GM21717 (cell line): ENCODE measurements around the gene C12orf50.
"Not testable (repeated sequence)": the region's sequence is repeated elsewhere in the genome, so short reads cannot be mapped to it uniquely, and the experiment has no call there.

Experiments
- ATAC-seq: cut with Tn5 transposase; IDR thresholded peaks from one replicate; pipeline ENCODE4 v1.9.1; 2021; ENCODE audit warnings: mild to moderate bottlenecking, moderate library complexity; ENCODE audit not compliant: unreplicated experiment

Gene C12orf50

DNA sequence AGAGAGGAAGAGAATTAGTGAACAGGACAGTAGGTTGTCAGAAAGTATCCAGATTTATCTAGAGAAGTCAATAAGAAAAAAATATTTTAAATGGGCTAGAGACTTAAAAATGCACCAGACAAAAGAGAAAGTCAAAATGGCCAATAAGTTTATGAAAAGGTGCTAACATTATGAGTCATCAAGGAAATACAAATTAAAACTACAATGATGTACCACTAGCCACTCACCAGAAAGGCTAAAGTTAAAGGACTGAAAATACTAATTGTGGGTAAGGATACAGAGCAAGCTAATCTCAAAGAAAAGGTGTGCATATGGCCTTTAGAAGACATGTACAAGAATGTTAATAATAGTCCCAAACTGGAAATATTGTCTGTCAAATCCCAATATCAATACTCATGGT is 37.7 kb downstream of the C12orf50 start:
- ATAC-seq = no peak

DNA sequence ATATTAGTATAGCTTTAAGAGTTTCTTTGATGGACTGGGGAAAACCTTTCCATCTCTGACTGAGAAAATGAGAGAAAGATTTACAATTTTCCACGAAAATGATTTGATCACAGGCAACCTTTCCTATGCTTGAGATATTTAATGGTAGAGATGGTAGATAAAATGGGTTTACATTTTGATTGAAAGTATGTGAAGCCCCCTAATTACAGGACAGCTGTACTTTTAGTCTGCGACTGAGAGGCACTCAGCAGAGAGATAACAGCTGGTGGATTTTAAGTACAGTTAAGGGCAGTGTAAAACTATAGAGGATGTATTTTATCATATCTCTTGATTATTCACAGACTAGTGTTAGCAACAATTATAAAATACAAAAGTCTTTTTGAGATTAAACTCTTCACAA is 40.7 kb downstream of the C12orf50 start:
- ATAC-seq = no peak

DNA sequence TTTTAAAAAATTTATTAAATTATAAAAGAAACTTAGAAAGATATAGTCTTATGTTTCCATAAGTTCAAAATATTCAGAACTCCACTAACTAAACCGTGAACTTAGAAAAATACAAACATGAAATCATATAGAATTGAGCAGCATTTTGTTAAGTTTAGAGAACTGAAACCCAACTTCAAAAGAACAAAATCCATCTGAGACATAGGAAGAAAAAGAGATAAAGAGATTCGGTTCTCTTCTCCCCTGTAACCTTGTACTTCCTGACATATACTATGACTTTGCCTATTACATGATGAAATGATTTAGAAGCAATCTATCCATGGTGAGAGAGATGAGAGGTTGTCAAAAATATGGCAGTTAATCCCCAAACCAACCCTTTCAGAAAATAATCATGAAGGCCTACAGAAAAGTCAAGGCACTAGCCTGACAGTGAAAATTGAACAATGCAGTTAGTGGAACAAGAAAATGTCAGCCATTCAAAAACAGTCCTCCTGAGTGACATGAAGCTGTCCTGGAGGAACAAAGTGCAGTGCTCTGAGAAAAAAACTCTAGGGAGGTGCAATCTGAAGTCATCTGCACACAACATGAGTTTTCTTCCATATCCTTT is 44.0 kb downstream of the C12orf50 start:
- no peak for ATAC-seq

DNA sequence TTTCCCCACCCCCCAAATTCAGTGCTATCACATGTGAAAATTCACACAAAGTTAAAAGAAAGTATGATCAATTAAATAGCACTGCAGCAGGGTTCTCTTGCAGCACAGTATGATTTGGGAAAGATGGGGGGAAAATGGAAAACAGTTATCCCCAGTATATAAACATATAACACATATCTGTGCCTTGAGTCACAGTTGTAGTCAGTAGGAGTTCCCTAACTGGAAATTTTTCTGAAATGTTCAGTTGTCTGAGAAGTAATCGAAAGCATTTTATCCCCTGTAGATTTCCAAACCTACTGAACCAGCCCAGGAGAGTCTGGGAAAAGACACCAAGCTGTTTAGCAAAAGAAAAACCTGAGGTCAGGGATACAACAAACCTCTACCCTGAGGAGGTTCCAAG is 47.0 kb downstream of the C12orf50 start:
- ATAC-seq = no peak

DNA sequence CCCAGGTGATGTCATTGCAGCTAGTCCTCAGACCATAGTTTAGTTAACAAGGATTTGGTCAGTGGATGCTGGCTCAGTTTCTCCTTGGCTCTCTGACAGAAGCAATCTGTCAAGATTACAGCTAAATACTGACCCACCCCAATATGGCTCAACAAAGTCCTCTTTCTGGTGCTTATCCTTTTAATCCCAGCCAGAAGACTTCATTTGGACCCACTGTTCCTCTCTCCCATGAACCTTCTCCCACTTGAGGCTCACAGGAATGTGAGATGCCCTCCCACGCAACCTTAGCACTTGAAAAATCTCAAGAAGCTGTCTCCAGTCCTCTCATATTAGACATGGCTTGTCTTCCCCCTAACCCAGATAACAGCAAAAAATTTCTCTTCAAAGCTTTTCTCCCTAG is 47.7 kb downstream of the C12orf50 start:
- no peak for ATAC-seq

DNA sequence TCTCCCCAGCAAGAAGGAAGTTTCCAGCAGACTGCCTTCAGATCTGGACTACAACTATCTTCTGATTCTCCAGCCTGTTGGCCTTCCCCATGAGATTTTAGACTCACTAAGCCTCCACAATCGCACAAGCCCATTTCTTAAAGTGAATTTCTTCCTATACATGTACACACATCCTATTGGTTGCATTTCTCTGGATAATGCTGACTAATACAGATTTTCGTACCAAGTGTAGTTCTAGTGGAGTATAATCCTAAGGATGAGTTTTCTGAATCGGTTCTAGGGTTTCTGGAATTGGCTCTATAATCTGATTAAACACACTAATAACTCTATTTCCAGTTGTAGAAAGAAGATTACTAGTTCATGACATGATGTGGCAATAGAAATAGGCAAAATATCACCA is 53.3 kb downstream of the C12orf50 start:
- ATAC-seq = no peak

DNA sequence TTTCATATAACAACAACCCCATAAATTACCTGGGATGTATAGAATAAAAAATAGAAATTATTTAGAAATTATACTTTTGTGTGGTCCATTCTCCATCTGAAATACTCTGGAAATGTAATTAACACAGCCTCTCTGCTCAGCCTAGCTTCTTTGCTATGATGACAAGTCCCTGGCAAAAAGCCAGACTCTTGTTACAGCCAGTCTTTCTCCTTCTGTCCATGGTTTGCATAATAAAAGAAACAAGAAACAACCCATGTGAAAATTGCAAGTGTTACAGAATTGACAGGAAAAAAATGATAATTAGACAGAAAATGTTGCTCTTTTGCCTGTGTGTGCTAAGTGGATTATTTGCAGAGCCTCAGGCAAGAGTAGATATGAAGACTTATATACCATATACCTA is 61.3 kb downstream of the C12orf50 start:
- no peak for ATAC-seq

DNA sequence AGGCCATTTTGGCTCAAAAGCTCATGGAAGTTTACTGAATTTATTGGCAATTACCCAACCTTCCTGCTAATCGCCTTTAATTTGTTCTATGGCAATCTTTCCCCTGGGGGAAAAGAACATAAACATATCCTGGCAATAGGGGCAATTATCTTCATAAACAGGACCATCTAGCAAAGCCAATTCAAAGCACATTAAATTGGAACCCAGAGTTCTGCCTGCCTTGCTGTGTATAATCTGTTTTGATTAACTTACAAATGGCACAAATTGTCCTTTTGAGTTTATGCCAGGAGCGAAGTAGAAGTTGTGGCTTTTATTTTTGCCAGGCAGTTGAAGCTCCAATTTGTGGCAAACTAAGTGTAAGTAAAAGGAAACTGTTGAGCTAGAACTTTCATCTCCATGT is 68.6 kb downstream of the C12orf50 start:
- no peak for ATAC-seq

DNA sequence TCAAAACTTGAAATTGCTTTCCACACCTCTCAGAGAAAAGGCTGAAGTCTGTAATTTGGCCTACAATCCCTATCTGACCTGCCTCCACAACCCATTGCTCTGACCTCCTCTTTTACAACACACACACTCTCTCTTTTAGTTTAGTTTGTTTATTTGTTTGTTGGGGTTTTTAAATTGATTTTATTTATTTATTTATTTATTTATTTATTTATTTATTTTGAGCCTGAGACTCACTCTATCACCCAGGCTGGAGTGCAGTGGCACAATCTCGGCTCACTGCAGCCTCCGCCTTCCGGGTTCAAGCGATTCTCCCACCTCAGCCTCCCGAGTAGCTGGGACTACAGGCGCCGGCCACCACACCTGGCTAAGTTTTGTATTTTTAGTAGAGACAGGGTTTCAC is 75.2 kb downstream of the C12orf50 start:
- ATAC-seq = not testable (repeated sequence)

DNA sequence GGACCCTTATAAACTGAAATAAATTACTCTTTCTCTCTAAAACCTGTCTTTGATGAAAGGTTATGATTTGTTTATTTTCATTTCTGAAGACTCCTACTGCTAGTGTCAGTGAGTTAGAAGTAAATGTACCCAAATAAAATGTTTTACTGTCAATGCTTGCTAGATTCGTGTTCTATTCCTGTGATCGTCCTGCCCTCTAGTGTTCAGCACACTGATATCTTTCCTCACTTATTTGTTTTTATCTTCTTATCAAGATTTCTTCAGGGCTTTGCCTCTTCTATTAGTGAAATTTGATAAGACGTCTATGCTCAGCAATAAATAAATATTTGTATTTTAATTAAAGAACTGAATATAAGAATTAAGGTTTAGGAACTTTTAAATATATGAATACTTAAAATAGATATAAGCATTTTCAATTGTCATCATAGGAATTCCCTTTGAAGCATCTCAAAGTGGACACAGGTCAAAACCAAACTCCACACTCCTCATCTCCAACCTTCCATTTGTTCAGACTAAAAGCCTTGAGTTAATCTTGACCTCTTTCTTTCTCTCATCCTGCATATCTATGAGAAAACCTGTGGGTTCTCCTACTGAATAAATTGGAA is 75.8 kb downstream of the C12orf50 start:
- no peak for ATAC-seq

DNA sequence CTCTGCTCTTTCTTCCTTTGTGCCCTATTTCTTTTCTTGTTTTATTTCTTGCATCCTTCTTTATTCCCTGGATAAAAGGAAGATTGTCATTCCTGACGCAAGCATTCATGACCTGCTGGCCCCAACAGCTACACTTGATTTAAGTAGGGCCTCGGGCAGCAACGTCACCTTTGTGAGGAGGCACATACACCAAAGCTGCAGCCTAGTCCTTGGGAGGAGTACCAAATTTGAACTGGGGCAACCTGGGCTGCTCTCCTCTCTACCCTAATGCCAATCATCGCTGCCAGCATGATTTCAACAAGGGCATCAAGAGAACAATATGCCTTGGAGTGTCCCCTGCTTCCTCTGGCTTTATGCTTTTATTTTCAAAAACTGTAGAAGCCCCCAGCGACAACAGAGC is 76.4 kb downstream of the C12orf50 start:
- no peak for ATAC-seq

DNA sequence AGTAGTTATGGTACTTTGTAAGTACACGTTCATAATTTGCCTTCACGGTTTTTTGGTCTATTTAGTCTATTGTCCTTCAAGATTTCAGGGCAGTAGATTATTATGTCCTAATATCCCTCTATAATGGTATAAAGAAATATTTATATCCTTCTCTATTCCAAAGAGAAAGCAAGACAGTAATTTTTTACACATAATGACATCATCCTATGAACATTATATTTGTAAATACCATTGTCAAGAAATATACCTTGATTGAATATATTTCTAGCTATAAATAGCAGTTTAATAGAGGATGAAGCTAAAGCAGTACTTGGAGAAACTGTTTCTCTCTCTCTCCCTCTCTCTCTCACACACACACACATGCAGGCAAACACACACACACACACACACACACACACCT is 77.0 kb downstream of the C12orf50 start:
- no peak for ATAC-seq

DNA sequence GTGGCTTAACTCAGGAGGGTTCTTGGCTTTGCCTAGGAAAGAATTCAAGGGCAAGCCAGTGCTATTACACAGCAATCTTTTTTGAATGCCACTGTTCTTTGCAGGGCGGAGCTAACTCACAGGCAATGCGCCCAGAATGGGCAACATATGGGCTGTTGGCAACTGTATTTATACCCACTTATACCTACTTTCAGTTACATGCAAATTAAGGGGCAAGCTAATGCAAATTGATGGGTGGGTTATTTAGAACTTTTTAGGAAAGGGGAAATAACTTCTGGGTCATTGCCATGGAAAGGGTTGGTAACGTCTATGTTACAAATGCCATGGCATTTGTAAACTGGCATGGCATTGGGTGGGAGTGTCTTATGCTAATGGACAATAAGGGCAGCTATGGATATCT is 85.4 kb downstream of the C12orf50 start:
- no peak for ATAC-seq

DNA sequence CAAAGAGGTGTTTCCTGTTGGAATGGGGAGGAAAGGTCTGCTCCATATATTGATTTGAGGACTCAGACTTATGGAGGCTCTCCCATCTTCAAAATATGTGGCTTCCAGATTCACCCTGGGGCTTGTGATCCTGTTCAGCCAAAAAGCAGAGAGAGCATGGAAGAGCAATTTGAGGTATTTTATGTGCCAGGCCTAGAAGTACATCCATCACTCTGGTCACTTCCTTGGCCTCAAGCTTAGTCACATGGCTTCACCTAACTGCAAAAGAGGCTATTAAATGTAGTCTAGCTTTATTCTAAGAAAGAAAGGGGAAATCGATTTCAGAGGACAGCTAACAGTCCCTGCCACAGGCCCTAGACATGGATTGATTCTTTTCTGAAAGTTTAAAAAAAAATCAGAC is 86.2 kb downstream of the C12orf50 start:
- no peak for ATAC-seq

DNA sequence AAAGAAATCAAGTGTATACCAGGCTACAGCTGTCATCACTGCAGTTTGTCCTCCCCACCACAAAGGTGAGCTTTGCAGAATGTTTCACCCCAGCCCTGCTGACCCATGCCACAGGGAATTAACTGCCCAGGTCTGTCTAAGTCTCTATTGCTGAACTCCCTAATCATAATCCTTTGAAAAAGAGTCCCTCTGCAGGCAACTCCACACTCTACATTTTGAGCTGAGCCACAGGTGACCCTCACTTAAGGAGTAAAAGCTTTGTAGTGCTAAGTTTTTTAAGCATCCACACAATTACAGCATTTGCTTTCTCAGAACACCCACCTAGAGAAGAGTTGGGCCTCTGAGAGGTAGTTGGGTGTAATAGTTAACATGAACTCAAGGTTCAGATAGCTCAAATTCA is 90.0 kb downstream of the C12orf50 start:
- ATAC-seq = no peak

DNA sequence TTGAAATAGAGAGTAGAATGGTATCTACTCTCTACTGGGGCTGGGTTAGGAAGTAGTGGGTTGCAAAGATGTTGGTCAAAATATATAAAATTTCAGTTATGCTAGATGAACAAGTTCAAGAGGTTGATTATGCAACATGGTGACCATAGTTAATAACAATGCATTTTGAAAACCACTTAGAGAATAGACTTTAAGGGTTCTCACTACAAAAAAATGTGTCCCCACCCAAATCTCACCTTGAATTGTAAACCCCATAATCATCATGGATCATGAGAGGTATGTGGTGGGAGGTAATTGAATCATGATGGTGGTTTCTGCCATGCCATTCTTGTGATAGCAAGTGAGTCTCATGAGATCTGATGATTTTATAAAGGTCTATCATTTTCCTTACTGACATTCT is 94.0 kb downstream of the C12orf50 start:
- ATAC-seq = no peak

DNA sequence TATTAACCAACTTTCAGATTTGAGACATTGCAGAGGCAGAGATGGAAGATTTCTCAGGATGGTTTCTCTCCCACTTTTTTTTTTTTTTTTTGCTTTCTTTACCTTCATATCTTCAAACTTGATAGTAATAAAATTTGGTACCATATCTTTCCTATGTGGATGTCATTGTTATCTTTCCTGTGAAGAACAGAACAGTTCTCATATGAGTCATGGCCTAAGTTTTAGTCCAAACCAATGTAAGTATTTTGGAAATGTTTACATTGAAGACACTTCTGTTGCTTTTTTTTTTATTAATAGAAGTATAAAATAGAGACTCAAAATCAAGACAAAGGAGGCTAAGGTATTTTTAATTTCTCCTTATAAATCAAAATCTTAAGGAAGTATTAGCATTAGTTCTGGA is 95.2 kb downstream of the C12orf50 start:
- no peak for ATAC-seq

DNA sequence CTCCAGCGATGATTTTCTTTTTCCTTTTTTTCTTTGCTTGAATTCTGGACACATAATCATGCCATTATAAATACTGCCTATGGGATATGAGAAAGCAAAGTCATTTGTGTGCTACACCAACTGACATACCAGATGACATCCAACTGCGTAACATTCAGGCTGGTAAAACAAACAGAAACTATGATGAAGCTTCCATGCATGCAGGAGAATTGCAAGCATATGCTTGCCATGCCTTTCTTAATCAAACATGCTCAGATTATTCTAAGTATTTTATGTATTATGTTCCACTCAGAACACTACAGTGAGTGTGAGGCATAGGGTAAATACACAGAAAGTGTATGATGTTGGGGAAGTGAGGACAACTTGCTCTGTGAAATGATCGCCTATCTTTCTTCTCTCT is 97.4 kb downstream of the C12orf50 start:
- no peak for ATAC-seq

DNA sequence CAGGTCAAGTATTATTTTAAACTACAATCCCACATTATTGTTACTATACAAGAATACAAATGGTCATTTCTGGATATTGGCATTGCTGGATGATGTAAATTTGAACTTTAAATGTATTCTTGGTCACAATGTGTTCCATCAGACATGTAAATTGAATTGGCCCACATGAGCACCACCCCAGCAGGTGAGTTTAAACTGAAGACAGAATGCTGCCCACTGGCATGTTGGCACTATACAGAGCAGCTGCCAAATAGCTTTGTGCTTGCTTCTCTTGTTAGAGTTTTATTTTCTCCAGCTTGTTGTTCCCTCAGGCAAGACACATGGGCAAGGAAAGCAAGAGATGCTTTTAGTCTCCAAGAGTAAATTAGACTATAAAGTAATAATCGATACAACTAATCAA is 98.6 kb downstream of the C12orf50 start:
- no peak for ATAC-seq
